ENCODE measurements around the gene BTBD16. TPM values are rescaled to one million over a fixed set of nuclear protein-coding genes. Genes with fewer than 3 reads are reported as not detected.

Gene BTBD16
- polyA plus RNA-seq, 3 donors, result not detected

GRCh38 chr10:122285506-122286444, 14.7 kb downstream of the BTBD16 start:
- no peaks in the 10 kb centered on the region for H3K36me3 Mint-ChIP-seq

GRCh38 chr10:122286867-122287266, 15.8 kb downstream of the BTBD16 start:
- Mint-ChIP-seq H3K4me1 (no peaks in the 10 kb centered on the region), H3K4me3 (no peak overlapping the region), H3K9me3 (peaks cover 0 to 2% (median 0%) of the 10 kb centered on the region in 7 donors), H3K27me3 (ENCODE audit: low read depth in 3 of 3) (peaks cover 0 to 5% (median 2%) of the 10 kb centered on the region in 3 donors), H3K36me3 (no peaks in the 10 kb centered on the region), H3K27ac (no peak overlapping the region)
- Histone ChIP-seq H3K4me1 (ENCODE audit: control insufficient read depth in 1 of 2, insufficient read depth in 2 of 2, low read length in 2 of 2) (no peaks in the 10 kb centered on the region), H3K4me2 (replicated peaks; ENCODE audit: extremely low read depth, low read length, poor library complexity, severe bottlenecking) (no peak overlapping the region), H3K9me3 (replicated peaks in 1 of 2; ENCODE audit: control insufficient read depth in 1 of 2, insufficient read depth in 1 of 2, low read length in 2 of 2) (no peaks in the 10 kb centered on the region), H3K36me3 (replicated peaks in 1 of 2; ENCODE audit: control insufficient read depth in 1 of 2, insufficient read depth in 2 of 2, low read length in 2 of 2) (no peaks in the 10 kb centered on the region), H3K79me2 (ENCODE audit: insufficient read depth, low read length) (no peaks in the 10 kb centered on the region), H3K27ac (ENCODE audit: low read depth in 1 of 2, low read length in 2 of 2) (no peak overlapping the region), H3K4me3 (replicated peaks in 1 of 3; ENCODE audit: low read depth in 2 of 3, low read length in 3 of 3) (no peak overlapping the region), H3K27me3 (ENCODE audit: control insufficient read depth in 2 of 2, insufficient read depth in 2 of 2, low read length in 2 of 2) (no peaks in the 10 kb centered on the region), H2AFZ (ENCODE audit: insufficient read depth, low read depth, low read length, poor library complexity, severe bottlenecking) (no peak overlapping the region), H4K20me1 (ENCODE audit: insufficient read depth, low read length) (no peaks in the 10 kb centered on the region), H3K9ac (ENCODE audit: insufficient read depth, low read length, poor library complexity, severe bottlenecking) (no peak overlapping the region)
- TF ChIP-seq CTCF (IDR thresholded peaks at IDR 0.05), result no peak
- intact Hi-C loops (cut with micrococcal nuclease), result no loop called here
- WGBS (ENCODE audit: insufficient coverage), result 87% methylated on average over 7 of the region's 7 CpGs
- no peak for DNase-seq

More at GRCh38 chr10:122285506-122286444, 14.7 kb downstream of the BTBD16 start:
- H3K27me3 Mint-ChIP-seq (ENCODE audit: low read depth in 3 of 3), result peaks cover 2 to 6% (median 2%) of the 10 kb centered on the region in 3 donors
- no peak overlapping the region for H3K4me3 Mint-ChIP-seq
- Histone ChIP-seq H4K20me1 (ENCODE audit: insufficient read depth, low read length) (no peaks in the 10 kb centered on the region), H3K9ac (ENCODE audit: insufficient read depth, low read length, poor library complexity, severe bottlenecking) (no peak overlapping the region), H3K9me3 (replicated peaks in 1 of 2; ENCODE audit: control insufficient read depth in 1 of 2, insufficient read depth in 1 of 2, low read length in 2 of 2) (no peaks in the 10 kb centered on the region), H3K4me1 (ENCODE audit: control insufficient read depth in 1 of 2, insufficient read depth in 2 of 2, low read length in 2 of 2) (no peaks in the 10 kb centered on the region), H2AFZ (ENCODE audit: insufficient read depth, low read depth, low read length, poor library complexity, severe bottlenecking) (no peak overlapping the region), H3K27me3 (ENCODE audit: control insufficient read depth in 2 of 2, insufficient read depth in 2 of 2, low read length in 2 of 2) (no peaks in the 10 kb centered on the region), H3K27ac (ENCODE audit: low read depth in 1 of 2, low read length in 2 of 2) (no peak overlapping the region), H3K79me2 (ENCODE audit: insufficient read depth, low read length) (no peaks in the 10 kb centered on the region), H3K4me3 (replicated peaks in 1 of 3; ENCODE audit: low read depth in 2 of 3, low read length in 3 of 3) (no peak overlapping the region), H3K4me2 (replicated peaks; ENCODE audit: extremely low read depth, low read length, poor library complexity, severe bottlenecking) (no peak overlapping the region), H3K36me3 (replicated peaks in 1 of 2; ENCODE audit: control insufficient read depth in 1 of 2, insufficient read depth in 2 of 2, low read length in 2 of 2) (no peaks in the 10 kb centered on the region)
- no peak overlapping the region for H3K27ac Mint-ChIP-seq
- no peaks in the 10 kb centered on the region for H3K4me1 Mint-ChIP-seq
- no peak for TF ChIP-seq CTCF (IDR thresholded peaks at IDR 0.05)
- intact Hi-C loops (cut with micrococcal nuclease), result no loop called here
- peaks cover 0 to 2% (median 0%) of the 10 kb centered on the region in 7 donors for H3K9me3 Mint-ChIP-seq
- 84% methylated on average over 15 of the region's 17 CpGs for WGBS (ENCODE audit: insufficient coverage)
- no peak for DNase-seq
